Measurements from ENCODE around the gene AAR2.
A peak's percentile ranks its signal among the peaks of the same experiment; 100 is the strongest.

The AAR2 gene

DNA sequence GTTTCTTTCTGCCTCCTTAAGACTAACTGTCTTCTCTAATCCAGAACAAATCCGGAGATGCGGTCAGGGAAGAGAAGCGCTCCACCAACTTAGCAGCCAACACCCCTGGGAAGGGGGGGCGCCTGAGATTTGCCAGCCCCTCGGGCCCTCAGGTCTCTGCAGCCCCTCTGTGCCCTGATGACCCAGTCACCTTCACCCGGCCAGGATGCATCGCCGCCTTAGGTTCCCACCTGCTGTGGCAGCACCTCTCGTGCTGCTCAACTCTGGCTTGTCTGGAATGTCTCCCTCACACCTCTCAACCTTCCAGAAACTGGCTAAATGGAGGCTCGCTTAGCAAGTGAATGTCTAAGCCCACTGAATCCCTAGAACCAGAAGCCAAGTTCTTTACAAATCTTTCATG is 28.0 kb upstream of the AAR2 start:
- no peak overlapping the region for H3K27ac ChIP-seq
- TF ChIP-seq, protein P1, sequence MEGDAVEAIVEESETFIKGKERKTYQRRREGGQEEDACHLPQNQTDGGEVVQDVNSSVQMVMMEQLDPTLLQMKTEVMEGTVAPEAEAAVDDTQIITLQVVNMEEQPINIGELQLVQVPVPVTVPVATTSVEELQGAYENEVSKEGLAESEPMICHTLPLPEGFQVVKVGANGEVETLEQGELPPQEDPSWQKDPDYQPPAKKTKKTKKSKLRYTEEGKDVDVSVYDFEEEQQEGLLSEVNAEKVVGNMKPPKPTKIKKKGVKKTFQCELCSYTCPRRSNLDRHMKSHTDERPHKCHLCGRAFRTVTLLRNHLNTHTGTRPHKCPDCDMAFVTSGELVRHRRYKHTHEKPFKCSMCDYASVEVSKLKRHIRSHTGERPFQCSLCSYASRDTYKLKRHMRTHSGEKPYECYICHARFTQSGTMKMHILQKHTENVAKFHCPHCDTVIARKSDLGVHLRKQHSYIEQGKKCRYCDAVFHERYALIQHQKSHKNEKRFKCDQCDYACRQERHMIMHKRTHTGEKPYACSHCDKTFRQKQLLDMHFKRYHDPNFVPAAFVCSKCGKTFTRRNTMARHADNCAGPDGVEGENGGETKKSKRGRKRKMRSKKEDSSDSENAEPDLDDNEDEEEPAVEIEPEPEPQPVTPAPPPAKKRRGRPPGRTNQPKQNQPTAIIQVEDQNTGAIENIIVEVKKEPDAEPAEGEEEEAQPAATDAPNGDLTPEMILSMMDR (IDR thresholded peaks at IDR 0.05), result no peak
- no peak for TF ChIP-seq ZFX (IDR thresholded peaks at IDR 0.05; ENCODE audit: borderline replicate concordance)

DNA sequence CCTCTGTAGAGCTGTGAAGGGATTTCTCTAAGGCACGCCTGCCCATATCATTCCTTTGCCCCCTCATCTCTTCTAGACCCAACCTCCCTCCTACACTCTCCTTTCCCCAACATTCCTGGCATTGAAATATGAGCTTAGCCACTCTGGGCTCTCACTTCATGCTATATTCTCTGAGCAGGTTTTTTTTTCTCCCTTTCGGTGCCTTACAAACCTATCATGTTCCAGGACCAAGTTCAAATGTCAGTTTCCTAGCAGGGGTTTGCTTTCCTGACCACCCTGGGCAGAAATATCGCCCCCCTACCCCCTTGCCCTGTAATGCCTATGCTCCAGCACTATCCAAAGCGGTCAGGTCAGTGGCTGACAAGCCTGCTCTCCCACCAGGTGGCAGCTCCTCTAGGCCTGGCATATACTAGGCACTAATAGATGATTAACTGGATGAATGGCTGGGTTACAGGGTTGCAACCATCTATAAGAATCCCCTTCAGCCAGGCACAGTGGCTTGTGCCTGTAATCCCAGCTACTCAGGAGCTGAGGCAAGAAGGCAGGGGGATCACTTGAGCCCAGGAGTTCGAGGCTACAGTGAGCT is 25.7 kb upstream of the AAR2 start:
- H3K27ac ChIP-seq, result no peak overlapping the region
- TF ChIP-seq ZFX (IDR thresholded peaks at IDR 0.05; ENCODE audit: borderline replicate concordance), result no peak
- TF ChIP-seq, protein P1 (IDR thresholded peaks at IDR 0.05), result no peak

DNA sequence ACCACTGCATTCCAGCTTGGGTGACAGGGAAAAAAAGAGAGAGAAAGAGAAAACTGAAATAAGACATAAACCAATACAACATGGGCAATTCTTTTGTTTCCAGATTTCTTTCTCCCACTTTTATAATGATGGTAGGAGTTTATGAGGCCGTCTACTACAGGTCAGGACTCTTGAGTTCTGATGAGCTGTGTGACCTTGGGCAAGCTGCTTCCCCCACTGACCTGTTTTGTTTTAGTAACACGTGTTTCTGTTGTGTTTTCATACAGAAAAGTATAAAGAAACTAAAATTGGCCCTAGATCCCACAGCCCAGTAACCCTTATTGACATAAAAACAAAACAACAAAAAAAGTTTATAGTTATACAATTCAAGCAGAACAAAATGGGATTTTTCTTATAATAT is 22.9 kb upstream of the AAR2 start:
- TF ChIP-seq, protein P1 (IDR thresholded peaks at IDR 0.05), result no peak
- TF ChIP-seq ZFX (IDR thresholded peaks at IDR 0.05; ENCODE audit: borderline replicate concordance), result no peak
- H3K27ac ChIP-seq, result no peak overlapping the region

DNA sequence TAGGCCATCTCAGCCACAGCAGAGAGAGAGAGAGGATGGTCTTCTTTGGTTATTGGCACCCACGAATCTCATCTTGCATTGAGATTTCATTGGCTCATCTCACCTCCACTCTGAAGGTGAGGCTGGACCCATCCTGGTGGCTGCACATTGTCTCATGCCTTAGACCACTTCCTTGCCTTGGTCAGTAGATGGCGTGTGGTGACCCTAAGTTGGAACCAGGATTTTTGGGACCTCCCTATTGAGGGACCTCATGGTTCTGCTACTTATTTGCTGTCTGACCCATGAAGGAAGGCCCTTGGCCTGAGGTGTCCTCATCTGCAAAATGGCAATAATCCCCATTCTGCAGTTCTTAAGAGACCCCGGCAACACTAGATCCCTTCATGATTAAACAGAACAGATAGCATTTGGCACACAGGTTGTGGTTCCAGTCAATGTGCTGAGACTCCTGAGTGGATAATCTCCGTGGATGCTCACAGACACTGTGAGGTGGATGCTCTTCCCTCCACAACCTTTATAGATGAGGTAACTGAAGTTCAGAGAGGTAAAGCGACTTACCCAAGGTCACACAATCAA is 21.5 kb upstream of the AAR2 start:
- H3K27ac ChIP-seq, result no peak overlapping the region
- no peak for TF ChIP-seq ZFX (IDR thresholded peaks at IDR 0.05; ENCODE audit: borderline replicate concordance)
- TF ChIP-seq, protein P1 (IDR thresholded peaks at IDR 0.05), result peak; percentile 61

DNA sequence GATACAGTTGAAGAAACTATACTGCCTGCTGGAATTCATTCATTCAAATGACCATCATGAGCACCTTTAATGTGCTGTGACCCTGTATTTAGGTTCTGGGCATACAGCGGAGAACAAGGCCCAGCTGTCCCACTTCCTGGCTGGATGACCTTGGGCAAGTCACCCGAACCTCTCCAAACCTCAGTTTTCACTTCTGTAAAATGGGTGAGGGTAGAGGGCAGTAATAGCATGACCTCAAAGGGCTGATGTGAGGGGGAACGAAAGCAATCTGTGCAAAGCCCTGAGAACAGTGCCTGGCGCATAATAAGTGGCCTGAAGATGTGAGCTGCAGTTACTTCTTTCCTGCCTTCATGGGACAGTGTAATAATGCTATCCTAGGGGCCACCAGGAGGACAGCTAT is 20.5 kb upstream of the AAR2 start:
- TF ChIP-seq, protein P1 (IDR thresholded peaks at IDR 0.05), result no peak
- TF ChIP-seq ZFX (IDR thresholded peaks at IDR 0.05; ENCODE audit: borderline replicate concordance), result no peak
- no peak overlapping the region for H3K27ac ChIP-seq

DNA sequence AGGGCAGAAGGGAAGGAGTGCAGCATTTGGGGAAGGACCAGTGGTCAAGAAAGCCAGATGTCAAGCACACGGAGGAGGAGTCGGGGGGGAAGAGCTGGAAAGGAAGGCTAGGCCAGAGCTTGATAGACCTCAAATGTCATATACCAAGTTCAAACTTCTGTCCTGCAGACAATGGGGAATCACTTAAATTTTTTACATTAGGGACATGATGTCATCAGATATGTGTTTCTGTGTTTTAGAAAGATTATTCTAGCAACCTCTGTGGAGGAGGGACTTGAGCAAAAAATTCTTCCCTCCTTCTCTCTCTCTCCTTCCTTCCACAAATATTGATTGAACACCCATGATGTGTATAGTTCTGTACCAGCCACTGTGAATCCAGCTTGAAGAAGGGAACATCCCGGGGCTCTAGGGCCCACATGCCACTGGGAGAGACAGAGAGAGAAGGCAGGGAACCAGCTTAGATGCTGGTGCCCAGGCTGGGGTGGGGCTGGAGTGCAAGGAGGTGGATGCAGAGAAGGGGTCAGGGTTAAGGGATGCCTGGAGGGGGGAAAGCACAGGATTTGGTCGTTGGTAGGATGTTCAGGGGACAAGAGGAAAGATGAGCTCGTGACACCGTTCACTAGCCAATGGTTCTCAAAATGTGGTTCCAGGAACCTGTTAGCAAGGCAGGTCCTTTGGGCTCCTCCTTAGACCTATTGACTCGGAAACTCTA is 19.8 kb upstream of the AAR2 start:
- TF ChIP-seq ZFX (IDR thresholded peaks at IDR 0.05; ENCODE audit: borderline replicate concordance), result no peak
- TF ChIP-seq, protein P1 (IDR thresholded peaks at IDR 0.05), result no peak
- no peak overlapping the region for H3K27ac ChIP-seq

DNA sequence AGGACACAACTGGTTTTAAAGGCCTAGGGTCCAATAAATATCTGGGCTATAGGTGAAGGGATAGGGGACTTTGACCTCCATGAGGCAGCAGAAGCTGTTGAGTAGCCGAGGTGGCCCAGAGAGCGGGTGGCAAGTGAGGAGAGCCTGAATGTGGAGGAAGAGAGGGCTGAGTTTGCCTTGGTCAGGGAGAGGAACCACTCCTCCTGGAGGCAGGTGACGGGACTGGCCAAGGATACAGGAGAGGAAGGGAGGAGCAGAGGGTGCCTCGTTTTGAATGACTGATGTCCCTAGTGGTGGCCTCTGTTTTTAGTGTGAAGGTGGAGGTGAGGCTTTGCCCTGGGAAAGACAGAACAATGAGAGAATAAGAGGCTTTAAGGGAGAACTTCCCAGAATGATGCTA is 19.1 kb upstream of the AAR2 start:
- TF ChIP-seq, protein P1 (IDR thresholded peaks at IDR 0.05), result no peak
- no peak for TF ChIP-seq ZFX (IDR thresholded peaks at IDR 0.05; ENCODE audit: borderline replicate concordance)

More for the DNA sequence above, 19.1 kb upstream of the AAR2 start:
- H3K27ac ChIP-seq, result no peak overlapping the region
